ENCODE measurements around the gene SUFU.

SUFU gene

DNA sequence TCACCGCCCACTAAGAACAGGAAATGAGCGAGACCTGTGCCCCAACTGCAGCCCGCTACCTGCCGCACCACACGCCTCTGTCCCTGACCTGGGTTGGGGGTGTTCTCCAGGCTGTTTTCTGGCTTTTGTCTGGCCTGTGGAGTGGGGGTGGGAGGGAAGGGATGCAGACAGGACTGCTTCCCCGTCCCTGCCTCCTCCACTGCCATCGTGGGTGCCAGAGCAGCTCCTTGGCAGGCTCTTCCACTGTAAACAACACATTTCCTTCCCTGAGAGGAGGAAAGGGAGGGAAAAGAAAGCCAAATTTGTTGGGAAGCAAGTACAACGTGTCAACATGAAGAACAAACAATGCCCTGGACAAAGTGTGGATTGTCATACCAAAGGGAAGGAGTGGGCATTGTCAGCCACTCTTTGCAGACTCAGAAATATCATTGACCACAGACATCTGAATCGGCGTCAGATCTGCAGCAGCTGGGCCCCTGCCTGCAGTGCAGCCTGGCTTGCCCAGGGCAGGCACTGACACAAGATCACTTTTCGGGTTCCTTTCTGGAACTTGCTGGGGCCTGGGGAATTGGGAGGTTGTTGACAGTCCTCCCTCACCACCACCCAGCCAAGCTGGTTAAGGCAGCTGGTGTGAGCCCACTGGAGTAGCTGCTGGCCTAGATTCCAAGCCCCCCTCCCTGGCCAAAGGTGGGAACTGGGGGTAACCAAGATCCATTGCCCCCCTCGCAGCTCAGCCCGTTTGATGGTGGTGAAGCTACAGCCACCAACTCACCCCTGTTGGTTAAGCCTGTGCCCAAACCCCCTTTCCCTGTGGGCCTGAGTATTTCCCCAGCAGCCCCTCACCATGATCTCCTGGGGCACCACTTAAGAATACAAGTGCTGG is 117.9 kb downstream of the SUFU start:
- DNase-seq = no peak

DNA sequence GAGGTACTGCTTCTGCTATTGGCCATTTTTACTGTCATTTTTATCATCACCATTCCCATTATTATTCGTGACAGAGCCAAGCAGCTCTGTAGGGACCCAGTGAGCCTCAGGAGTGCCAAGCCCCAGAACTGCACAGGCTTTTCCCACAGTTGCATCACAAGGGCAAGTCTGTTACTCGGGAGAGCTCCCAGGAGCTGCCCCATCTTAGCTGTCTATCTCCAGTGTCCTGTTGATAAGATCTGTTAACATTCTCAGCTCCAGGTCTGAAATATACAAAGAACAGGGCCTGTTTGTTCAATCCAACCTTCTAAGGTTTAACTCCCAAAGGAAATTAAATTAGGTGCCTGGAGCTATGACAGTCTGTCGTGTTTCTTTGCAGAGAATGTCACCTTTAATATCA is 120.3 kb downstream of the SUFU start:
- no peak for DNase-seq

DNA sequence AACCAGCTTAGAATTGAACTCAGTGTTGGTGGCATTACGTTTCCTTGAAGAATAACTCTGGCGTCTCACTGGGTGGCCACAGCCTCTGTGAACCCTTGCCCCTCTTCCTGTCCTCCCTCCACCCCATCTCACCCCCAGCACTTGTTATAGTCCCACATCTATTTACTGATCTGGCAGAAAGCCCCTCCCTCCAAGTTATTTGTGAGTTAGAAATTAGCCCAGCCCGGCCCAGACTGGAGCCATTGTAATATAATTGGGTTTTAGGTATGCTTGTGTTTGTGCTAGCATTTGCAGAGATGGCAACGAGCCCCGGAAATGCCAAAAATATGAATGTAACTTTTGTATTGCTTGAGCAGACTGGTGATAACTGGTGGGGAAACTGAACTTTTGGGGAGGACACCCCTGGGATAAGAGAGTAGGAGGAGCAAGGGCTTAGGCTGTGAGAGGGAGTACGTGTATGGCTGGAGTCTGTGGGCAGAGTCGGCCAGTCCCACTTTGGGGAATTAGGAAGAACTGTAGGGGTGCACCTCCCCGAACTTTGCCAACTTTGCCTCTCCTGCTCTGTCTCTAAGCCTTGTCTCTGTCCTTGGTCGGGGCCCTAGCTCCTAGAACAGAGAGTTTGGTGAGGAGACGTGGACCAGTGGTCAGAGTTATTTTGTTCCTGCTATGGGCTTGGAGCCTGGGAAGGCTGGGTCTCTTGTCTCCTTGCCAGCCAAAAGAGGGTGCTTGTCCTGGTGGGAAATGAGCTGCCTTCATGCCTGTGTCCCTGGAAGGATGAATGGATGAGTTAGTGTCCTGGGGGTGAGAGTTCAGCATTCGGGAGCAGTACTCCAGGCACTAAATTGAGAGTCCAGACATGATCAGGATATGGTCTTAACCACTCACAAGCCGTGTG is 121.2 kb downstream of the SUFU start:
- DNase-seq = no peak

DNA sequence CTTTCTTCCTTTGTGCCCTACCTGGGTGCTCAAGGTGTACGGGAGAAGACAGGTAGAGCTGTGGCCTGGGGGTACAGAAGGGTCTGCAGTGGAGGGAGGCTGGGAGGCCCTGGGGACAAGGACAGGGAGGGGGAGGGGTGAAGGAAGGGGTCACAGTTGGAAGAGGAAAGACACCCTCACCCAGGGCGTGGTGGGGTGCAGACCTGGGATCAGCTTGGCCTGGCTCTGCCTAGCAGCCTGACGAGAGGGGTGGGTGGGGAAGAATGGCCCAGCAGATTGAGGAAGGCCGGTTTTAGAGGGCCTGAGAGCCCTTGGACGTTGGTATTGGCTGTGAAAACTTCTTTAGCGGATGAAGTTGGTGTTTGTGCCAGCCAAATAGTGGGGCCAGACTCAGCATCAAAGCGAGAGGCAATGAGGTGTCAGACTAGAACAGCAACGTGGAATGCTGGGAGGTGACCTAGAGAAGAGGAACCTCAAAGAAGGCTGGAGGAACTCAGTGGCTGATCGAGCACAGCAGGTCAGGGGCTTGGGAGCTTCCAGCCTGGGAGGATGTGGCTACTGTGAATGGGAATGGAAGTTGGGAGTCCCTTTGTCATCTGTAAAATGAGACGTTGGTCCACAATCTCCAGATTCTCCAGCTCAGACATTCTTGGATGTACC is 122.4 kb downstream of the SUFU start:
- DNase-seq = no peak

DNA sequence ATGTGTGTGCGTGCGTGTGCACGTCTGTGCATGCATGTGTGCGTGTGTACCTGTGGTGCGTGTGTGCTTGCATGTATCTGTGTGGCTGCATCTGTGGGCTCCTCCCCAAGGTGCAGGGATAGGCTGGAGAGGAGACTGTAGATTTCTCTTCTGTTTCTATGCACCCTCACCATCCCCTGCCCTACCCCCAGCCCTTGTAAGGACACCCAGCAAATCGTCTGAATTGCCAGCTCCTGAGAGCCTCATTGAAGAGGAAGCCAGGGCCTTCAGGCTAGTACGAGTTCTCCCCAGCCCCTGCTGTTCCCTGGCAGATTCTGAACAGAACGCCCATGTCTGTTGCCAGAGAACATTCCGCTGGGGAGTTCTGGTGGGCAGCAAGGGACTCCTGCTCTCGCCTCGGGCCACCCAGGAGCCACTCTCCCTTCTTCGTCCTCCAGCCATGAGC is 123.5 kb downstream of the SUFU start:
- DNase-seq = no peak

DNA sequence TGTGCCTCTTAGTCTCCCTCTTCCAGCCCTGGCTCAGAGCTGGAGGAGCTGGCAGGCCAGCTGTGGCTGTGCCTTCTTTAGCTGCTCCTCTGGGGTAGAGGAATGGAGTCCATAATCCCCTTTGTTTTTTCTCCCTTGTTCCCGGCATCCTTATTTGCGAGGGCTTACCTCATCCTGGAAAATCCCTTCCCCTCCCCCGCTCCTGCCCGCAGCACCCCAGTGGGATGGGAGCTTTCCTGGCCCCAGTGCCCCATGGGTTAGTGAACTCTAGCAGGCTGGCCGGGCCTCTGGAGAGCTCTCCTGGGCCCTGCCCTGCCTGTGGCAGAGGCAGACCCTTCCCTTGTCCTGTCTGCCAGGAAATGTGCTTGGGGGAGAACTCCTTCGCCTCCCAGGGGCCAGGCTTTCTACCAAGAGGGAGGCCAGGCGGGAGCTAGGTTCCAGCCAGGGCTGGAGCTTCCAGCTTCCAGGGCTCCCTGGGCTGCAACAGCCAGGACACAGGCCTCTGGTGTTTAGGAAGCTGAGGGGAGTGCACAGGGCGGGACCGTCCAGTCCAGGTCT is 124.0 kb downstream of the SUFU start:
- no peak for DNase-seq

DNA sequence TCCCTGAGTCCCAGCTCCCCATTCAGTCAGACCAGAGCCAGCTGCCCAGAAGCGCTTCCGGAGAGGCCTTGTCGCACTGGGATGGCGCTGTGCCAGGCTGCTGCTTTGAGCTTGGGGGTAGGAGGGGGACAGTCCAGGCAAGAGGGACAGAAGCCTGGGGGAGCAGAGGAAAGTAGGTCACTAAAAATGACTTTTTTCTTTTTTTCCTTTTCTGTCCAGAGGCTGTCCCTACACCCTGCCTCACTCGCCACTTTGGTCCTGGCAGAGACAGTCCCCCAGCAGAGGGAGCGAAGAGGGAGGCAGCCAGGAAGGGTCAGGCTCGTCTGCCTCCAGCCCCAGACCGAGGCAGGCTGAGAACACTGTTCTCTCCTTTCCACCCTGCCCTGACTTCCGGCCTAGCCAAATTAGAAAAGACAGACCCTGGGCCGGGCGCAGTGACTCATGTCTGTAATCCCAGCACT is 124.7 kb downstream of the SUFU start:
- no peak for DNase-seq

DNA sequence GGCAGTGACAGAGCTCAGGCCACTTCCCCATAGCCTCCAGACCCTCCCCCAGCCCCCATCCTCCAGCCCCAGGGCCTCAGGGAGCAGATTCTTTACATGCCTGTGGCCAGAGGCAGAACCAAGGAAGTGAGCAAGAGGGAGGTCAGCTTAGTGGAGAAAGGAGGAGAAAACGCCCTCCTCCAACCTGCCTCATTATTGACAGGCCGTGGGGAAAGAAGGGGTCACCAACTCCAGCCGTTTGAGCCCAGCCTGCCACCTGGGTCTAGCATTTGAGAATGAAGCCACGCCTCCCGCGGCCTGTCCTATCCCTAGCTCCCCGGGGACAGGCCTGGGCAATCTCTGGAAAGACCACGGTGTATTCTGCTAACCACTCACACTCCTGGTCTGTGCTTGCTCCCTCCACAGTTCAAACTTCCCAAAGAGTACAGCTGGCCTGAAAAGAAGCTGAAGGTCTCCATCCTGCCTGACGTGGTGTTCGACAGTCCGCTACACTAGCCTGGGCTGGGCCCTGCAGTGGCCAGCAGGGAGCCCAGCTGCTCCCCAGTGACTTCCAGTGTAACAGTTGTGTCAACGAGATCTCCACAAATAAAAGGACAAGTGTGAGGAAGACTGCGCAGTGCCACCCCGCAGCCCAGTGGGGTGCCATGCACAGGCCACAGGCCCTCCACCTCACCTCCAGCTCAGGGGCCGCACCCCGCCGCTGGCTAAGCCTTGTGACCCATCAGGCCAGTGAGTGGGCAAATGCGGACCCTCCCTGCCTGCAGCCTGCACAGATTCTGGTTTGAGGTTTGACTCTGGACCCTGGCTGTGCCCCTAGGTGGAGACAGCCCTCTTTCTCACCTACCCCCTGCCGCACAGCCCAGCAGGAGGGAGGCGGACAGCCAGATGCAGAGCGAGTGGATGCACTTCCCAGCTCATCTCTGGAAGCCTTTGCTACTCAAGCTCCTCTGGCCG is 126.2 kb downstream of the SUFU start:
- DNase-seq = peak; percentile 32

DNA sequence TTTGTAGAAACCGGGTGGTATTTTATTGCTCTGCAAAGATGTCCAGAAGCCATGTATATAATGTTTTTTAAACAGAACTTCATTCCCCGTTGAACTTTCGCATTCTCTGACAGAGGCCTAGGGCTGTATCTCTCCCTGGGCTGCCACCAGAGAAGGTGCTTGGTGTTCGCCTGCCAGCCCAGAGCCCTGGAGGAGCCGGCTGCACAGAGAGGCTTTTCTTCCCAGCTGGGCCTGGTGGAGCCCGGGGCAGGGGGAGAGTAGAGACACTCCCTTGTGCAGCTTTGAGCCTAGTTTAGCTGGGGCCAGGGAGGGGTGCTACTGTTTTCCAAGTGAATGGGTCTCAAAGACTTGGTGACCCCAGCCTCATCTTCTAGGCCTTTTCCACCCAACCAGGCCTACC is 126.9 kb downstream of the SUFU start:
- DNase-seq = no peak

DNA sequence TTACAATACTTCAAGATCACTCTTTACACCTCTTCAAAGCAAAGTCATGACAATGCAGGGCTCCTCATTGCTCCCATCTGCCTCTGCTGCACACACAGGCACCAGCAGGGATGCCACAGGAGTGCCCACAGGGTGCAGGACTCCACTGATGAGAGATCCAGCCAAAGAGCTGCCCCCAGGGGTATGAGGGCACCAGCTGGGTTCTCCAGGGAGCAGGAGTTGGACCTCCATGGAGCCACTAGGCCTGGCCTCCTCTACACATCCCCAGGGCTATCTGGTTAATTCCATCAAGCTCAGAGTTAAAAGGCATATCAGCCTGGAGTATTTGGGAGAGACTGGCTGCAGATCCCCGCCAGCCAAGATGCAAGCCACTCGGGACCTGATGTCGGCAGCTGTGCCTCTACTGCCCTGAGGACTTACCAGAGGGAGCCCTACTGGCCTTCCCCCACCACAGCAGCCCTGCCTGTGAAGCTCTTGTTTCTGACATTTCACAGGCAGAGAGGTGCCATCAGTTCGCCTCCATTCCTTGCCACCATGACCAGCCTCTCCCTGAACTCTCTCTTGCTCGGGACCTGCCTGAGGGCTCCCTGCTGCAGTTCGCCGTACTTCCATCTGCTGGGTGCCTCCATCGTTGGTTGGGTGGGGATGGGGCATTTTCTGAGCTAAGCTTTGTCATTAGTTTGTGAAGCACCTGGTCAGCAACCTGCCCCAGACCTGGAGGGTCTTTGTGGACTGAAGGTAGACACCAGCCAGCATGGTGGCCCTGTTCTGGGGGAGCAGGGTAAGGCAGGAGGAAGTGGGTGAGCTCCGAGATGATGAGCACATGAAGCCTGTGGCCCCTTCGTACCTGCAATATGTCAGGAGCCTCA is 128.0 kb downstream of the SUFU start:
- DNase-seq = no peak

DNA sequence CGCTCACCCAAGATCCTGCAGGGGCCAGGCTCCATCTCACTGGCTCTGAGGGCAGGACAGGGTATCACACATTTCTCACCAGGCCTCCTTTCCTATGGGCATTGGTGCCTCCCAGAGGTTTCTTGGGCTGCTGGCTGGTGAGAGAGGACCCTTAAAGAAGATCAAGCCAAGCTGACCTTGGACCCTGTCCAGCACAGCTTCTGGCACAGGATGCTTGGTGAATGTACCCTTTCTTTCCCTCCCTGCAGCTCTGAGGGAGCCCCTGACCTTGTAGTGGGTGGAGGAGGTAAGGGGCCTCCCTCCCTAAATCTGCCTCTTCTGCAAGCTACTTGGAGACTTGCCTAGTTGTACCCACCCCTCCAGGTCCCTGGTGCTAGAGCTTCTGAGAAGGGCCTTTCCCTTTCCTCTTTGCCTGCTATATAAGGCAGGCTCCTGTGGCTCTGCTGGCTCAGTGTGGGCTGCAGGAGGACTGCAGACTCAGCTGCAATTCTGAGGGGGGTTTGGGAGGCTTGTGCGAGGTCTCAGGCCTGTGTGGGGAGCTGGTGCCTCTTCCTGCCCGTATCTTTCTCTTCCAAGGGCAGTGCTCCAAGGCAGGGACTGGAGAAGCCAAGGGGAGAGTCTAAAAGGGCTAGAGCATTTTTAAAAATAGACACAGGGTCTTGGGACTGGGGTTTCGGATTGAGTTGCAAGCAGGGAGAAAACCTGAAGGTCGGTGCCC is 128.8 kb downstream of the SUFU start:
- peak; percentile 54 for DNase-seq

DNA sequence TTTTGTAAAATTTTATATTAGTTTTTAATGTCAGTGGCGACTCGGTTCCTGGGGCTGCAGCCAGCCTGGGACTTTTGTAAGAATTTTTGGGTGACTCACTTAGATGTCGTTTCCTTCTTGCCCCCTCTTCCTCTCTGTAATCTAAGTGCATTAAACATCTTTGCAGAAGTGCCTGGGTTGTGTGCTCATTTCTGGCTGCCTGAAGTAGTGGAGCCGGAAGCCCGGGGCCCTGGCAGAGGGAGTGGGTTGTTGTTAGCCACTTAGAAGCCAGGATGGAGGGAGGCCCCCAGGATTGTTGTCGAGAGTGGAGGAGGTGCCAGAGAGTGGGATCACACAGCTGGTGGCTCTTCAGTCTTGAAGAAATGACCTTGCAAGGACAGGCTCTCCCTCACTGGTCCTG is 129.5 kb downstream of the SUFU start:
- peak; percentile 75 for DNase-seq

DNA sequence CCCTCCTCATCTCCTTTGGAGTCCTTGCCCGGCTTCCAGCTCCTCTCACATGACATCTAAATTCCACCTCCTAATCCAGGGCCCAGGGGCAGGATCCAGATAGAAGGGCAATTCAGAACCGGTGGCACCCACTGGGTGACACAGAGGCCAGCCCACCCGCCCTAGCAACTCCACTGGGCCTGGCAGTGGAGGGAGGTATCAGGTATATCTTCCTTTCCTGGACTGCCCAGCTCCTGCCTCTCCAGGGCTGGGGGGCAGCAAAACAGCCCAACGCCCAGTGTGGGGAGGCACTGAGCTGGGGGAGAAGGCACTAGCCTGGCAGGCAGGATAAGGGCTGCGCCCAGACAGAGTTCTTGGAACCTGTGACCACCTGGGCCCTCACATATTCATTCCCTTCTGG is 130.1 kb downstream of the SUFU start:
- no peak for DNase-seq

DNA sequence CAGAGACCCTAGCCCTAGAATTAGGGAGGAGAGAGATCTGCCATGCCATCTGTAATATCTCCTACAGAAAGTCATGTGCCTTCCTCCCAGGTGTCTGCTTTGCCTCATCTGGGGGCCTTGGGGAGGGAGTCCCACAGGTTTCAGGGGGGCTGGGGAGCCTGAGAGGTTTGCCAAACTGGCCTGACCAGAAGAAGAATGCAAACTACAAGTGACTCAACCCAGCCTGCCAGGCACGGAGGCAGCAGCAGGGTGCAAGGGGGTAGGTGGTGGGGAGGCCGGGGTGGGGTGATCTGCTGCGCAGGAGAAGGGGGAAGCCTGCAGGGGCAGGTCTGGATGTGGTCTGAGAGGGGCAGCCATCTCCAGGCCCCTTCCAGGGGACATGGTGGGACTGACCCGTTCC is 130.9 kb downstream of the SUFU start:
- DNase-seq = no peak

DNA sequence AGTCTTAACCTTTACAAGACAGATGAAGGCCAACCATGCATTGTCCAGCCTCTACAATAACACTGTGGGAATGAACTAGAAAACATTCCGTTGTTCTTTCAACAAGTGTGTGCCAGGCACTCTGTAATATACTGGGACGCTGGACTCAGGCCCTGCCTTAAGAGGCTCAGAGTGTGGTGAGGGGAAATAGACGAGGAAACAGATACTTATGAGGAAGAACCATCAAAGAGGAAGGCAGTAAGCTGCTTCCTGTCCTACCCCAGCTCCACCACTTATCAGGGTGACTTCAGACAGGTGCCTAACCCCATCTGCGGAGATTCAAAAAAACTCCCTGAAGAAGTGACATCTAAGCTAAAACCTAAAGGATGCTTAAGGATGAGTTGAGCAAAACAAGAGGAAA is 131.6 kb downstream of the SUFU start:
- DNase-seq = peak; percentile 78

DNA sequence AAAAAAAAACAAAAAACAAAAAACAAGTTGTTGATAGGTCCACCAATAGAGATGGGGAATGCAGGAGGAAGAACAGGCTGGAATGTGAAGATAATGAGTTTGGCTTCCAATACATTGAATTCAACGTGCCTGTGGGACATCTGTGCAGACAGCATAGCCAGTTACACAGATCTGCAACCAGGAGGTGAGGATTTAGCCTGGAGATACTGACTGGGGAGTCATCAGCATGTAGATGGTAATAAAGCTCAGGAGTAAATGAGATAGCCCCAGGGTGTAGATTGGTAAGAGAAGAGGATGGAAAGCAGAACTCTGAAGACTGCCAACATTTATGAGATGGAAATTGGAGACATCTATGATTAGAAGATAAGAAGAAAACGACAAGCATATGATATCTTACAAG is 135.8 kb downstream of the SUFU start:
- no peak for DNase-seq

DNA sequence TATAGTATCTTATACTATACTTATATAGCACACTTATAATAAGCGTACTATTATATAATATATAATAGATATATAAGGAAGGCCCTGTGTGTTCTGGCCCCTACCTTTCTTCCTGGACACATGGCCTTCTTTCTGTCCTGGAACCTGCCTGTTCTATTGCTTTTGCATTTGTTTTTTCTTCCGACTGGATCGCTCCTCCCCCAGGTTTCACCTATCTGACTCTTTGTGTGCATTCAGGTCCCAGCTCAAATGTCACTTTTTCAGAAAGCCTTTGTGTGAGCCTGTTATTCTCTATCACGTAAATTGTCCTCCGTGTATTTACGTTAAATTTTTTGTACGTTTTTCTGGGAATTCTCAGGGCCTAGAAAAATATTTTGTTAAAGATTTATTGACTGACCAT is 137.6 kb downstream of the SUFU start:
- no peak for DNase-seq

DNA sequence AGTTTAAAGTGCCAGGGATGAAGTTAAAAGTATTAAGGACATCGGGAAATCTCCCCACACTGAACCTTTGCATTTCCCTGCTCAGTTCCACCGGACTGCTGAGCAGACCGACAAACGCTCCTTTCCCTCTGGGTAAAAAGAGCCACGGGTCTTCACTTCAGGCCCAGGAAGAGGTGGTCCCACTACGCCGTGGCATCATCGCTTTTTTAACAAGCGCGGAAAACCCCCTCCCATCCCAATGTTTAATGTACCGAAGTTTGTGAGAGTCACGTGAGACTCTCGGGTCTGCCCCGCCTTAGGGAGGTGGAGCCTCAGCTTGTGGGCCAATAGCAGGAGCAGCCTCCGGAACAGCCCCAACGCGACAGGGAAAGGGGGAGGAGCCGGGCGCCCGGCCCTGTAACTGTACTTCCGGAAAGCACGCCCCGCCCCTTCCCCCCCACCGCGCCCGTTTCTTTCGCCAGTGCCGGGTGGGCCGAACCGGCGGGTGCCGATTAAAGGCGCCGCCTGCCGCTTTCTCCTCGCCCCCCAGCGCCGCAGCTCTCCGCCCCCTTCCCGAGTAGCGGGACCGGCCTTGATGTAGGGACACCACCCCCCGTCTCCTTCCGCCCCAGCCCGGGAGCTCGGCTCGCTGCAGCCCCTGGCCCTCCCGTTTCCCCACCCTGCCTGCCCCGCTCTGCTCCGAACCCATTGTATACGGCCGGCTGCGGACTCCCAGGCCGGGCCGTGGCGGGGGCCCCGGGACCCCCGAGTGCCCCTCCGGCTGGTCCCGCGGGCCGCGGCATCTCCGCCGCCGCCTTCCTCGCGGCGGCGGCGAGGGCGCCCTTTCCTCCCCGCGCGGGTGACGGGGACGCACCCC is 138.3 kb downstream of the SUFU start:
- DNase-seq = peak; percentile 93

DNA sequence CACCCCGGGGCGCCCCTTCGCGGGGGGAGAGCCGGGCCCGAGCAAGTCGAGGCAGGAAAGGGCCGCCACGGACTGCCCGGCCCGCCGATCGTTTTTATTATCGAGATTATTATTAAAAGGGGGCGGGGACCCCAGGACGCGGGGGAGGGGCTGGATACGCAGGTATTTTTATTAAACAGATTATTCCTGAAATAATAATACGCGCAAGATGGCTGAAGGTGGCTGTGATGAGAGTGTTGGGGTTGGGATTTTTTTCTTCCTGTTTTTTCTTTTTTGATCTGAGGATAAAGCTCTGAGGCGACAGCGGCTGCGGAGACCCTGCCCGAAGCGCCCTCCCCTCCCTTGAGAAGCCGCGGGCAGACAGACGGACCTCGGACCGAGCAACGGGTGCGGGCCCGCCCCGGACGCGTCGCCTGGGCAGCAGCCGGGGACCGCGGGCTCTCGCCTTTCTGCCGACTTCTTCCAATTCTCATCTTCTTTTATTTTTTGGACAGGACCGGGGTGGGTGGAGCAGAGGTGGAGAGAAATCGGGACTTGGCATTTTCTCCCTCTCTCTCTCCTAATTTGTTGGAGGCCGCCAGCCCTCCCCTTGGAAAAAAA is 139.1 kb downstream of the SUFU start:
- DNase-seq = peak; percentile 19

All from GF-D8 (cell line).